SK-N-SH (cell line): ENCODE measurements around the gene SCO1. TPM values are rescaled to one million over a fixed set of nuclear protein-coding genes. Genes with fewer than 3 reads are reported as not detected.

Experiments used
- CTCF ChIA-PET: fragments of 300-600, 350-600 bp; formaldehyde crosslinking; extraction: SDS; loops from one replicate; lab custom pipeline; 2021; lab: Yijun Ruan, JAX
- POLR2A ChIA-PET: fragments of 350-600 bp; sonication (Branson Sonifier 250); formaldehyde crosslinking; extraction: SDS; loops from one replicate; lab custom pipeline; 2020; ENCODE audit warnings: antibody characterized with exemption, inconsistent platforms; lab: Yijun Ruan, JAX
- DNase-seq: peaks from one replicate; pipeline ENCODE4 v3.0.0; 2012
- H2AFZ ChIP-seq: fragments of 200-600 bp; sonication (generic); 2 replicates; pipeline ENCODE4 v1.8.1; 2016; ENCODE audit warnings: antibody characterized with exemption, mild to moderate bottlenecking, low read depth
- H3F3A ChIP-seq: fragments of 200-600 bp; sonication (generic); replicated peaks from 2 replicates; pipeline ENCODE3; 2016; ENCODE audit warnings: antibody characterized with exemption, mild to moderate bottlenecking; ENCODE audit not compliant: insufficient read depth
- H3K27ac ChIP-seq, 2 experiments: fragments of 200-500 bp in 1 of 2; fragments of 200-600 bp in 1 of 2; sonication (Bioruptor generic) in 1 of 2; sonication (generic), shearing (Covaris generic) in 1 of 2; 2 replicates each; pipeline versions ENCODE4 v1.5.1 to v1.6.1; 2014 to 2016; ENCODE audit warnings: low read depth in 2 of 2, inconsistent platforms in 1 of 2, low read length in 1 of 2, mild to moderate bottlenecking in 1 of 2, mixed read lengths in 1 of 2
- H3K27me3 ChIP-seq: fragments of 200-600 bp; sonication (generic), shearing (Covaris generic); 2 replicates; pipeline ENCODE4 v1.6.1; 2016; ENCODE audit warnings: mixed run types; ENCODE audit not compliant: insufficient read depth
- H3K36me3 ChIP-seq, 2 experiments: fragments of 200-500 bp in 1 of 2; fragments of 200-600 bp in 1 of 2; sonication (Bioruptor generic) in 1 of 2; sonication (generic) in 1 of 2; replicated peaks in 1 of 2; 2 replicates each; pipeline versions ENCODE3 to v1.5.1; 2014 to 2016; ENCODE audit warnings: low read length in 1 of 2, mild to moderate bottlenecking in 1 of 2; ENCODE audit not compliant: insufficient read depth in 2 of 2, control insufficient read depth in 1 of 2
- H3K4me1 ChIP-seq, 2 experiments: fragments of 200-500 bp in 1 of 2; fragments of 200-600 bp in 1 of 2; sonication (Bioruptor generic) in 1 of 2; sonication (generic), shearing (Covaris generic) in 1 of 2; 2 replicates each; pipeline versions ENCODE4 v1.5.1 to v1.6.1; 2014 to 2016; ENCODE audit warnings: low read depth in 1 of 2, low read length in 1 of 2, mixed run types in 1 of 2; ENCODE audit not compliant: insufficient read depth in 2 of 2, control insufficient read depth in 1 of 2
- H3K4me2 ChIP-seq: fragments of 200-600 bp; sonication (generic), shearing (Covaris generic); 2 replicates; pipeline ENCODE4 v1.6.1; 2017; ENCODE audit warnings: mixed run types
- H3K4me3 ChIP-seq, 2 experiments: fragments of 200-500 bp in 1 of 2; fragments of 200-600 bp in 1 of 2; sonication (Bioruptor generic) in 1 of 2; sonication (generic), shearing (Covaris generic) in 1 of 2; 2 replicates each; pipeline versions ENCODE4 v1.5.1 to v1.8.1; 2014 to 2016; ENCODE audit warnings: low read depth in 2 of 2, inconsistent platforms in 1 of 2, low read length in 1 of 2, mild to moderate bottlenecking in 1 of 2, mixed read lengths in 1 of 2, moderate library complexity in 1 of 2
- H3K79me2 ChIP-seq: fragments of 200-600 bp; sonication (generic); 2 replicates; pipeline ENCODE4 v1.8.1; 2017; ENCODE audit warnings: mild to moderate bottlenecking; ENCODE audit not compliant: insufficient read depth
- H3K9ac ChIP-seq: fragments of 200-600 bp; sonication (generic); 2 replicates; pipeline ENCODE4 v1.6.1; 2017; ENCODE audit warnings: mixed run types
- H3K9me2 ChIP-seq: fragments of 200-600 bp; sonication (generic); 2 replicates; pipeline ENCODE4 v1.6.1; 2017; ENCODE audit warnings: mixed run types
- H3K9me3 ChIP-seq: fragments of 200-600 bp; sonication (generic); 2 replicates; pipeline ENCODE4 v1.6.1; 2017; ENCODE audit warnings: mixed run types, mild to moderate bottlenecking, moderate library complexity
- H4K20me1 ChIP-seq: fragments of 200-600 bp; sonication (generic); 2 replicates; pipeline ENCODE4 v1.6.1; 2017; ENCODE audit warnings: mild to moderate bottlenecking, mixed run types; ENCODE audit not compliant: insufficient read depth
- CHD2 ChIP-seq: fragments of 150-350 bp; IDR thresholded peaks from 2 replicates; pipeline ENCODE4 v1.6.1; 2018; ENCODE audit warnings: low read length; ENCODE audit not compliant: partially characterized antibody
- EZH2phosphoT487 ChIP-seq: fragments of 200-600 bp; sonication (generic); IDR thresholded peaks from 2 replicates; pipeline ENCODE4 v1.6.1; 2017; ENCODE audit warnings: low read depth, mixed run types, mild to moderate bottlenecking, antibody characterized with exemption, moderate library complexity, borderline replicate concordance
- FOSL2 ChIP-seq: IDR thresholded peaks from 2 replicates; pipeline ENCODE4 v1.4.0; 2012; ENCODE audit warnings: low read depth, mild to moderate bottlenecking, moderate library complexity, borderline replicate concordance
- FOXJ3 ChIP-seq: sonication (generic); formaldehyde crosslinking; IDR thresholded peaks from 2 replicates; pipeline ENCODE4 v1.5.1; 2020; ENCODE audit warnings: mild to moderate bottlenecking, missing genetic modification reagents
- GABPA ChIP-seq: IDR thresholded peaks from 2 replicates; pipeline ENCODE4 v1.4.0; 2012; ENCODE audit warnings: low read depth, mild to moderate bottlenecking
- JUND ChIP-seq: IDR thresholded peaks from 2 replicates; pipeline ENCODE4 v1.4.0; 2012
- MEF2A ChIP-seq: IDR thresholded peaks from 2 replicates; pipeline ENCODE4 v1.4.0; 2012; ENCODE audit warnings: low read depth, borderline replicate concordance
- POLR2AphosphoS5 ChIP-seq: IDR thresholded peaks from 2 replicates; pipeline ENCODE4 v1.6.1; 2012; ENCODE audit warnings: low read depth, low read length
- SMC3 ChIP-seq: IDR thresholded peaks from 2 replicates; pipeline ENCODE4 v1.6.1; 2012; ENCODE audit warnings: low read depth, low read length, improper control_type of control experiment
- TAF1 ChIP-seq: IDR thresholded peaks from 2 replicates; pipeline ENCODE4 v1.6.1; 2012; ENCODE audit warnings: low read depth, mild to moderate bottlenecking, low read length, moderate library complexity, borderline replicate concordance
- TCF12 ChIP-seq: IDR thresholded peaks from 2 replicates; pipeline ENCODE4 v1.4.0; 2012
- WGBS: methylation state at CpG from one replicate; pipeline ENCODE4 v1.1.6; 2017; ENCODE audit warnings: low lambda C conversion rate; 5-methylcytosine and 5-hydroxymethylcytosine counted together
- polyA plus RNA-seq, 3 experiments: library from polyadenylated mRNA; depleted of rRNA; stranded (reverse); fragments of >200 nt; gene quantifications; 2 replicates each; pipeline ENCODE4 v1.2.3, GENCODE V29; 2012
- TF ChIP-seq, protein P1 (sequence below): IDR thresholded peaks from 2 replicates; pipeline ENCODE4 v1.4.0; 2012; ENCODE audit warnings: low read depth
- TF ChIP-seq, protein P2 (sequence below): fragments of 150-350 bp; IDR thresholded peaks from 2 replicates; pipeline ENCODE4 v1.6.1; 2016; ENCODE audit warnings: mild to moderate bottlenecking, low read depth, low read length
- TF ChIP-seq, protein P3 (sequence below): IDR thresholded peaks from 2 replicates; pipeline ENCODE4 v1.4.0; 2012; ENCODE audit warnings: low read depth, borderline replicate concordance
- TF ChIP-seq, protein P4 (sequence below): IDR thresholded peaks from 2 replicates; pipeline ENCODE4; 2012
- TF ChIP-seq, protein P5 (sequence below): fragments of 150-350 bp; IDR thresholded peaks from 2 replicates; pipeline ENCODE4 v1.6.1; 2017; ENCODE audit warnings: antibody characterized with exemption, low read length, low read depth, borderline replicate concordance

The SCO1 gene
- polyA plus RNA-seq, 1 of the 3 experiments (the other 2 are of a cell fraction), result 28.6 TPM

DNA sequence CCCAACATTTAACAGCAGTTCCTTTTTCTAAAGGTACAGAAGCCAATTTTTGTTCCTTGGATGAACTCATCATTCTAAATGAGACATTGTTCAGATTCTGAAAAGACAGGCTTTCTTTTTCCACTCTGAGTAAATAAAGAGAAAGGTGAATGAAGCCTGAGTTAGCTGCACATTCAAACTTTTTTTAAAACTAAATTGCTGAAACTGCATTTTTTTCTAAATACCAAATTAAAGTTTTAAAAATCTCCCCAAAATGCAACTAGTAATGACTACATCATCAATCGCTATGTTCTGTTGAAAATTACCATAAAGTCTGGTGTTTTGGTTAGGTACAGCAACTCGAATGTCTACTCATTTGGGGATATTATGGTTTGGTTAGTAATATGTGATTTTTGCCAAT lies 9.8 kb downstream of the SCO1 start:
- no peaks in the 10 kb centered on the region for H3K27me3 ChIP-seq
- peaks cover 19% of the 10 kb centered on the region for H4K20me1 ChIP-seq
- H3K4me2 ChIP-seq, result no peak overlapping the region
- H2AFZ ChIP-seq, result no peak overlapping the region
- H3K27ac ChIP-seq, result no peak overlapping the region
- WGBS, result 95% methylated on average over 2 of the region's 2 CpGs
- no peak for TF ChIP-seq TAF1
- TF ChIP-seq FOXJ3 (CRISPR knock-in tag), result no peak
- no peak for TF ChIP-seq CHD2
- TF ChIP-seq MEF2A, result no peak
- TF ChIP-seq, protein P1, sequence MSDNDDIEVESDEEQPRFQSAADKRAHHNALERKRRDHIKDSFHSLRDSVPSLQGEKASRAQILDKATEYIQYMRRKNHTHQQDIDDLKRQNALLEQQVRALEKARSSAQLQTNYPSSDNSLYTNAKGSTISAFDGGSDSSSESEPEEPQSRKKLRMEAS, result no peak
- TF ChIP-seq JUND, result no peak
- no peak for TF ChIP-seq EZH2phosphoT487
- TF ChIP-seq, protein P2, sequence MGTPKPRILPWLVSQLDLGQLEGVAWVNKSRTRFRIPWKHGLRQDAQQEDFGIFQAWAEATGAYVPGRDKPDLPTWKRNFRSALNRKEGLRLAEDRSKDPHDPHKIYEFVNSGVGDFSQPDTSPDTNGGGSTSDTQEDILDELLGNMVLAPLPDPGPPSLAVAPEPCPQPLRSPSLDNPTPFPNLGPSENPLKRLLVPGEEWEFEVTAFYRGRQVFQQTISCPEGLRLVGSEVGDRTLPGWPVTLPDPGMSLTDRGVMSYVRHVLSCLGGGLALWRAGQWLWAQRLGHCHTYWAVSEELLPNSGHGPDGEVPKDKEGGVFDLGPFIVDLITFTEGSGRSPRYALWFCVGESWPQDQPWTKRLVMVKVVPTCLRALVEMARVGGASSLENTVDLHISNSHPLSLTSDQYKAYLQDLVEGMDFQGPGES, result no peak
- no peak for TF ChIP-seq TCF12
- TF ChIP-seq, protein P3, sequence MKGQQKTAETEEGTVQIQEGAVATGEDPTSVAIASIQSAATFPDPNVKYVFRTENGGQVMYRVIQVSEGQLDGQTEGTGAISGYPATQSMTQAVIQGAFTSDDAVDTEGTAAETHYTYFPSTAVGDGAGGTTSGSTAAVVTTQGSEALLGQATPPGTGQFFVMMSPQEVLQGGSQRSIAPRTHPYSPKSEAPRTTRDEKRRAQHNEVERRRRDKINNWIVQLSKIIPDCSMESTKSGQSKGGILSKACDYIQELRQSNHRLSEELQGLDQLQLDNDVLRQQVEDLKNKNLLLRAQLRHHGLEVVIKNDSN, result no peak
- TF ChIP-seq FOSL2, result no peak
- TF ChIP-seq, protein P4, sequence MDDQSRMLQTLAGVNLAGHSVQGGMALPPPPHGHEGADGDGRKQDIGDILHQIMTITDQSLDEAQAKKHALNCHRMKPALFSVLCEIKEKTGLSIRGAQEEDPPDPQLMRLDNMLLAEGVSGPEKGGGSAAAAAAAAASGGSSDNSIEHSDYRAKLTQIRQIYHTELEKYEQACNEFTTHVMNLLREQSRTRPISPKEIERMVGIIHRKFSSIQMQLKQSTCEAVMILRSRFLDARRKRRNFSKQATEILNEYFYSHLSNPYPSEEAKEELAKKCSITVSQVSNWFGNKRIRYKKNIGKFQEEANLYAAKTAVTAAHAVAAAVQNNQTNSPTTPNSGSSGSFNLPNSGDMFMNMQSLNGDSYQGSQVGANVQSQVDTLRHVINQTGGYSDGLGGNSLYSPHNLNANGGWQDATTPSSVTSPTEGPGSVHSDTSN, result no peak
- TF ChIP-seq SMC3, result no peak
- no peak for TF ChIP-seq GABPA
- TF ChIP-seq, protein P5, sequence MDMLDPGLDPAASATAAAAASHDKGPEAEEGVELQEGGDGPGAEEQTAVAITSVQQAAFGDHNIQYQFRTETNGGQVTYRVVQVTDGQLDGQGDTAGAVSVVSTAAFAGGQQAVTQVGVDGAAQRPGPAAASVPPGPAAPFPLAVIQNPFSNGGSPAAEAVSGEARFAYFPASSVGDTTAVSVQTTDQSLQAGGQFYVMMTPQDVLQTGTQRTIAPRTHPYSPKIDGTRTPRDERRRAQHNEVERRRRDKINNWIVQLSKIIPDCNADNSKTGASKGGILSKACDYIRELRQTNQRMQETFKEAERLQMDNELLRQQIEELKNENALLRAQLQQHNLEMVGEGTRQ, result no peak
- TF ChIP-seq POLR2AphosphoS5, result no peak
- no peak for DNase-seq
- ChIA-PET CTCF (interaction anchor here (0.8 to 1.8 kb wide), 2 partner anchors 8 to 41 kb away, joined by 3 to 8 read pairs; no protein-coding TSS in a partner anchor), POLR2A (no interaction called here)
- H3K4me1 ChIP-seq, result no peaks in the 10 kb centered on the region
- H3K36me3 ChIP-seq, result peaks cover 85 to 86% of the 10 kb centered on the region in 2 experiments
- H3K4me3 ChIP-seq, result no peak overlapping the region
- H3K9me3 ChIP-seq, result no peaks in the 10 kb centered on the region
- H3K79me2 ChIP-seq, result peaks cover 67% of the 10 kb centered on the region
- H3K9me2 ChIP-seq, result no peaks in the 10 kb centered on the region
- H3F3A ChIP-seq, result peaks cover 12% of the 10 kb centered on the region
- H3K9ac ChIP-seq, result no peak overlapping the region
